GM13977 (cell line): ENCODE measurements around the gene CRB3.

ENCODE experiments used
- DNase-seq: peaks from one replicate; pipeline ENCODE4 v3.0.0; 2012; ENCODE audit warnings: low spot score
- in situ Hi-C: fragments of 300-500 bp; cut with MboI; formaldehyde crosslinking; loops from one replicate; pipeline ENCODE4 v1.12.0; 2022; ENCODE audit warnings: low sequenced_read_pairs, low pct_unique_long_range_greater_than_20kb, mixed read lengths, inconsistent platforms; ENCODE audit not compliant: unreplicated experiment
- TF ChIP-seq, protein P1 (sequence below): IDR thresholded peaks from 2 replicates; pipeline ENCODE4 v1.5.1; 2012; ENCODE audit warnings: mild to moderate bottlenecking, control low read depth; ENCODE audit not compliant: insufficient read depth; ENCODE audit errors: extremely low read depth, missing control alignments

CRB3 gene

GRCh38 chr19:6455924-6456323, 8.1 kb upstream of the CRB3 start:
- TF ChIP-seq, protein P1, sequence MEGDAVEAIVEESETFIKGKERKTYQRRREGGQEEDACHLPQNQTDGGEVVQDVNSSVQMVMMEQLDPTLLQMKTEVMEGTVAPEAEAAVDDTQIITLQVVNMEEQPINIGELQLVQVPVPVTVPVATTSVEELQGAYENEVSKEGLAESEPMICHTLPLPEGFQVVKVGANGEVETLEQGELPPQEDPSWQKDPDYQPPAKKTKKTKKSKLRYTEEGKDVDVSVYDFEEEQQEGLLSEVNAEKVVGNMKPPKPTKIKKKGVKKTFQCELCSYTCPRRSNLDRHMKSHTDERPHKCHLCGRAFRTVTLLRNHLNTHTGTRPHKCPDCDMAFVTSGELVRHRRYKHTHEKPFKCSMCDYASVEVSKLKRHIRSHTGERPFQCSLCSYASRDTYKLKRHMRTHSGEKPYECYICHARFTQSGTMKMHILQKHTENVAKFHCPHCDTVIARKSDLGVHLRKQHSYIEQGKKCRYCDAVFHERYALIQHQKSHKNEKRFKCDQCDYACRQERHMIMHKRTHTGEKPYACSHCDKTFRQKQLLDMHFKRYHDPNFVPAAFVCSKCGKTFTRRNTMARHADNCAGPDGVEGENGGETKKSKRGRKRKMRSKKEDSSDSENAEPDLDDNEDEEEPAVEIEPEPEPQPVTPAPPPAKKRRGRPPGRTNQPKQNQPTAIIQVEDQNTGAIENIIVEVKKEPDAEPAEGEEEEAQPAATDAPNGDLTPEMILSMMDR, result no peak
- in situ Hi-C loops, result no loop called here

GRCh38 chr19:6457958-6458694, 5.9 kb upstream of the CRB3 start:
- in situ Hi-C loops, result no loop called here
- peak; percentile 61 for DNase-seq
- TF ChIP-seq, protein P1, result no peak

More at GRCh38 chr19:6455924-6456323, 8.1 kb upstream of the CRB3 start:
- DNase-seq, result no peak

GRCh38 chr19:6458695-6459261, 5.3 kb upstream of the CRB3 start:
- in situ Hi-C loops, result no loop called here
- TF ChIP-seq, protein P1, result no peak
- DNase-seq, result no peak

DNA sequence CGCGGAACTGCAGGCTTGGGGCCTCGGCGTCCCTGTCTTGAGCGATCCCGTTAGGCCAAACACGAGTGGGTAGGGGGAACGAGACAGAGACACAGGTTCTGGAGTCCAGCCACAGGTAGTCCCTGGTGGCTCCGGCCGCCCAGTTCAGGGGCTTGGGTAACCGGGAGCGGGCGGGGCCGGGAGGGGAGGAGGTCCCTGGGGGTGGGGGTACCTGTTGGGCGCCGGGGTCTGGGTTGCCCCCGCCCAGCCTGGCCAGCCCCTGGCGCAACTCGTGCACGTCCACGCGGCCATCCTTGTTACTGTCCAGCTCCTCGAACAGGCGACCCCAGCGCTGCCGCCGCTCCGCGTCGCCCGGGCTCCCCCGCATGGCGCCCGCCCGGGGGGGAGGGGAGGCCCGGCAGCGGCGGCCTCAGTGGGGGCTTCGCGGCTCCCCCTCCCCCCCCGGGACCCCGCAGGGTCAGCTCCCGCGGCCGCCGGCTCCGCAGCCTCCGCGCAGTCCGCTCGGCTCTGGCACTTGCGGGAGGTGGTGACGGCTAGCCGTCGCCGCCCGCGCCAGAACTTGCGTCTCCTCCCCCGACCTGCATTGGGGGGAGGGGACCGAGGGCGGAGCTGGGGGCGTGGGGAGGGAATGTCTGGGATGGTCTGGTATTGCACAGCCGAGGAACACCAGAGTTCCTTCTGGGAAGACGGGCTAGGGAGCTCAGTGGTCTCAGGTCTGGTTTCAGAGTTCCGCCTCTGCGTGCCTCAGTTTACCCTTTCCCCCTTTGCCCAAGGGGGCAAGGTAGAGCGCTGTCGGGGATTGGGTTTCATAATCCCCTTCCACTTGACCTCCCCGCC, 4.6 kb upstream of the CRB3 start, which contains the start of gene SLC25A23:
TSS of gene SLC25A23 (minus strand) at position 531 of the 837 bp plus-strand sequence. CDS start at position 367, 164 bp downstream.
- TF ChIP-seq, protein P1, result no peak
- DNase-seq, result peak; percentile 93
- in situ Hi-C loops, result no loop called here

DNA sequence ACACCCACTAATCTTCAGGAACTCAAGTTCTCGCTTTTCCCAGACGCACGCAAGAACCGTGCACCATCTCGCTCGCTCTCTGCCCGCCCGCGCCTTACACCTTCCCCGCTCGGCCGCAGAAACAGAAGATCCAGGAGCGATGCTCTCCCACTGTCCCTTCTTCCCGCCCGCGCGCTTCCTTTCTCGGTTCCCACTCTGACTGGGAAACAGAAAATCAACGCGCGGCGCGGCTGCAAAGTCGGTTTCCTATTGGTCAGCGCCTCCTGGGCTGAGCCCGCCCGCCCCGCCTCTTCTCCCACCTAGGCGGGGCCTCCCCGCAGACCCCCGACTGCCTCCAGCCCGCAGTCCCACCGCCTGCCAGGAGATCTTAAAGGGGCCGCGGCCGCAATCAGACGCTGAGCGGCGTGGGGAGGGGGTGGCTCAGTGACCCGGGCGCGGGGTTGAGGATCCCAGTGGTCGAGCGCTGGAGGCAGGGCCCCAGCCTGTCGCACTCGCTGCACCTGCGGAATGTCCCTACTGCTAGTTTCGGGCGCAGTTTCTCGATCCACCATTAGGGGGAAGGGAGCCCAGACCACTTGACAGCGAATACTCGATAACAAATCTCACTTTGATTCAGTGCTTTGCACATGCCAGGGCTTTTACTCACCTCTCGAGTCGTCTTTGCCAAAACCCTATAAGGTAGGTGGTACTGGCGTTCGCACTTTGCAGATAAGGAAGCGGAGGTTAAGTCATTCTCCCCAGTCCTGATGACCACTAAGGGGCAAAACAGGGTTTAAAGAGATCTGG, 3.8 kb upstream of the CRB3 start:
- DNase-seq, result peak; percentile 98
- in situ Hi-C loops, result no loop called here
- TF ChIP-seq, protein P1, result peak; percentile 50

GRCh38 chr19:6465006-6465405, 935 bp downstream of the CRB3 start:
- DNase-seq, result no peak
- TF ChIP-seq, protein P1, result no peak
- in situ Hi-C loops, result no loop called here
